ENCODE results near the gene SOCS3.
A peak's percentile ranks its signal among the peaks of the same experiment; 100 is the strongest.

SOCS3 gene

DNA sequence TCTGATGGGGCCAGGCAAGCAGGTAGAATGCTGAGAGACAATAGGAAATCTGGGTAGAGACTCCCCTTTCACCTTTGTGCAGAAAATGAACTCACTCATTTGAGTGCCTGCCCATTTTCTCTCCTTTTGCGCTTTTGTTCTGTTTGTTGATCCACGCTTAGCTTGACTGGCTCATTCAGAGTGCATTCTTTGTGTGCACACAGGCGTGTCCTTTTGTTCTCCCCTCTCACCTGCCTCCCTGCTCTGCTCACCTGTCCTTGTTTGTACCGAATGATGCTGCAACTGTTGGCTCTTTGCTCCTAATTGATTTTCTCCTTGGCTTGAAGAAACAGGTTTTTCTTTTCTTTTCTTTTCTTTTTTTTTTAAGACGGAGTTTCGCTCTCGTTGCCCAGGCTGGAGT is 34.3 kb upstream of the SOCS3 start:
- DNase-seq (ENCODE audit: low read depth) = no peak
- TF ChIP-seq, protein P1, sequence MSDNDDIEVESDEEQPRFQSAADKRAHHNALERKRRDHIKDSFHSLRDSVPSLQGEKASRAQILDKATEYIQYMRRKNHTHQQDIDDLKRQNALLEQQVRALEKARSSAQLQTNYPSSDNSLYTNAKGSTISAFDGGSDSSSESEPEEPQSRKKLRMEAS (IDR thresholded peaks at IDR 0.05; ENCODE audit: low read depth, low read length) = no peak
- TF ChIP-seq MYC (IDR thresholded peaks at IDR 0.05; ENCODE audit: low read depth, low read length) (no peak), POLR2A (IDR thresholded peaks at IDR 0.05; ENCODE audit: extremely low read depth, insufficient read length) (no peak)
- no peak overlapping the region for H3K4me3 ChIP-seq (ENCODE audit: low read depth, low read length)

- TF ChIP-seq POLR2A (IDR thresholded peaks at IDR 0.05; ENCODE audit: extremely low read depth, insufficient read length) (no peak), MYC (IDR thresholded peaks at IDR 0.05; ENCODE audit: low read depth, low read length) (no peak)
- TF ChIP-seq, protein P2, sequence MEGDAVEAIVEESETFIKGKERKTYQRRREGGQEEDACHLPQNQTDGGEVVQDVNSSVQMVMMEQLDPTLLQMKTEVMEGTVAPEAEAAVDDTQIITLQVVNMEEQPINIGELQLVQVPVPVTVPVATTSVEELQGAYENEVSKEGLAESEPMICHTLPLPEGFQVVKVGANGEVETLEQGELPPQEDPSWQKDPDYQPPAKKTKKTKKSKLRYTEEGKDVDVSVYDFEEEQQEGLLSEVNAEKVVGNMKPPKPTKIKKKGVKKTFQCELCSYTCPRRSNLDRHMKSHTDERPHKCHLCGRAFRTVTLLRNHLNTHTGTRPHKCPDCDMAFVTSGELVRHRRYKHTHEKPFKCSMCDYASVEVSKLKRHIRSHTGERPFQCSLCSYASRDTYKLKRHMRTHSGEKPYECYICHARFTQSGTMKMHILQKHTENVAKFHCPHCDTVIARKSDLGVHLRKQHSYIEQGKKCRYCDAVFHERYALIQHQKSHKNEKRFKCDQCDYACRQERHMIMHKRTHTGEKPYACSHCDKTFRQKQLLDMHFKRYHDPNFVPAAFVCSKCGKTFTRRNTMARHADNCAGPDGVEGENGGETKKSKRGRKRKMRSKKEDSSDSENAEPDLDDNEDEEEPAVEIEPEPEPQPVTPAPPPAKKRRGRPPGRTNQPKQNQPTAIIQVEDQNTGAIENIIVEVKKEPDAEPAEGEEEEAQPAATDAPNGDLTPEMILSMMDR (IDR thresholded peaks at IDR 0.05; ENCODE audit: low read depth, low read length) = no peak
- TF ChIP-seq, protein P1 (IDR thresholded peaks at IDR 0.05; ENCODE audit: low read depth, low read length) = no peak
- DNase-seq (ENCODE audit: low read depth) = no peak
- no peak overlapping the region for H3K4me3 ChIP-seq (ENCODE audit: low read depth, low read length)
Observed at GRCh38 chr17:78393575-78393974, 33.7 kb upstream of the SOCS3 start.

DNA sequence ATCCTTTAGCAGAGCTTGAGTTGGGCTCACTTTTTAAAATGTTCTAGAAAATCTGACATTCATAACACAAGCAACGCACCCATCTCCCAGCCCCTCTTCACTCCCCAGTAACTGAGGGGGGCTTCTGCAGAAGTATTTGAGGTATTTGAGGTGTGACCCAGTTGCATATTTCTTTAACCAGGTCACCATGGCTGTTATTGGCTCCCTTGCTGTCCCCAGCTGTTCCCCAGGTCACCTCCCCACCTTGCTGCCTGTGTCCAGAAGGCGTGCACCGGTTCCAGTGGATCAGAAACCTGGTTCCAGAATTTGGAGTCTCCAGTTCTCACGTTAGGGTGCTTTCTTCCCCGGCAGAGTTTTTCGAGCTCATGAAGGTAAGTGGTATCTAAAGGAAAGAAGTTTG is 32.4 kb upstream of the SOCS3 start:
- H3K4me3 ChIP-seq (ENCODE audit: low read depth, low read length) = no peak overlapping the region
- no peak for DNase-seq (ENCODE audit: low read depth)
- TF ChIP-seq, protein P1 (IDR thresholded peaks at IDR 0.05; ENCODE audit: low read depth, low read length) = no peak
- TF ChIP-seq MYC (IDR thresholded peaks at IDR 0.05; ENCODE audit: low read depth, low read length) (no peak), POLR2A (IDR thresholded peaks at IDR 0.05; ENCODE audit: extremely low read depth, insufficient read length) (no peak)

DNA sequence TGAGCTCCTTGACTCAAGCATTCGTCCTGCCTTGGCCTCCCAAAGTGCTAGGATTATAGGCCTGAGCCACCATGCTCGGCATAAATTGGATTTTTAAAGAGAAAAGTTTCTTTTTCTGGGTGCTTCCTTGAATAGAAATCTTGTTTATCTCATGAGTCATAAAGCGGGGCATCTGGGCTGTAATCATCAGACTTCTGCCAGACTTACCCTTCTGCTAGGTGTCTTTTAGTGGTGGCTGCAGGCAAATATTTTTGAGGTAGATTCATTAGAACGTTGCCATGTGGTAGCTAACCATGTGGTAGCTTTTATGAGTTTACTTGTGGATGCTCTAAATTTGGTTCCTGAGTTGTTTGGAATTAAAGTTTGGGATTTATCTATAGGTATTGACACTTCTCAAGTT is 32.0 kb upstream of the SOCS3 start:
- DNase-seq (ENCODE audit: low read depth) = no peak
- TF ChIP-seq, protein P1 (IDR thresholded peaks at IDR 0.05; ENCODE audit: low read depth, low read length) = no peak
- TF ChIP-seq POLR2A (IDR thresholded peaks at IDR 0.05; ENCODE audit: extremely low read depth, insufficient read length) (no peak), MYC (IDR thresholded peaks at IDR 0.05; ENCODE audit: low read depth, low read length) (no peak)
- TF ChIP-seq, protein P2 (IDR thresholded peaks at IDR 0.05; ENCODE audit: low read depth, low read length) = no peak
- no peak overlapping the region for H3K4me3 ChIP-seq (ENCODE audit: low read depth, low read length)

- no peak for TF ChIP-seq MYC (IDR thresholded peaks at IDR 0.05; ENCODE audit: low read depth, low read length)
- TF ChIP-seq POLR2A (IDR thresholded peaks at IDR 0.05; ENCODE audit: extremely low read depth, insufficient read length) = no peak
- TF ChIP-seq, protein P1 (IDR thresholded peaks at IDR 0.05; ENCODE audit: low read depth, low read length) = no peak
- TF ChIP-seq, protein P2 (IDR thresholded peaks at IDR 0.05; ENCODE audit: low read depth, low read length) = no peak
- DNase-seq (ENCODE audit: low read depth) = no peak
- H3K4me3 ChIP-seq (ENCODE audit: low read depth, low read length) = no peak overlapping the region
Observed at GRCh38 chr17:78391051-78391431, 31.2 kb upstream of the SOCS3 start.

- no peak for DNase-seq (ENCODE audit: low read depth)
- TF ChIP-seq, protein P2 (IDR thresholded peaks at IDR 0.05; ENCODE audit: low read depth, low read length) = peak; percentile 6
- TF ChIP-seq MYC (IDR thresholded peaks at IDR 0.05; ENCODE audit: low read depth, low read length) = no peak
- no peak overlapping the region for H3K4me3 ChIP-seq (ENCODE audit: low read depth, low read length)
Observed at GRCh38 chr17:78390241-78391050, 30.6 kb upstream of the SOCS3 start.

Measured in NB4 (cell line).